HG03558 (cell line): ENCODE data around the gene ZNF24.

Experiments used
- ATAC-seq: cut with Tn5 transposase; IDR thresholded peaks from one replicate; pipeline ENCODE4 v1.9.1; 2021; ENCODE audit warnings: moderate number of reproducible peaks; ENCODE audit not compliant: unreplicated experiment; ENCODE audit errors: extremely low read depth

The ZNF24 gene

DNA sequence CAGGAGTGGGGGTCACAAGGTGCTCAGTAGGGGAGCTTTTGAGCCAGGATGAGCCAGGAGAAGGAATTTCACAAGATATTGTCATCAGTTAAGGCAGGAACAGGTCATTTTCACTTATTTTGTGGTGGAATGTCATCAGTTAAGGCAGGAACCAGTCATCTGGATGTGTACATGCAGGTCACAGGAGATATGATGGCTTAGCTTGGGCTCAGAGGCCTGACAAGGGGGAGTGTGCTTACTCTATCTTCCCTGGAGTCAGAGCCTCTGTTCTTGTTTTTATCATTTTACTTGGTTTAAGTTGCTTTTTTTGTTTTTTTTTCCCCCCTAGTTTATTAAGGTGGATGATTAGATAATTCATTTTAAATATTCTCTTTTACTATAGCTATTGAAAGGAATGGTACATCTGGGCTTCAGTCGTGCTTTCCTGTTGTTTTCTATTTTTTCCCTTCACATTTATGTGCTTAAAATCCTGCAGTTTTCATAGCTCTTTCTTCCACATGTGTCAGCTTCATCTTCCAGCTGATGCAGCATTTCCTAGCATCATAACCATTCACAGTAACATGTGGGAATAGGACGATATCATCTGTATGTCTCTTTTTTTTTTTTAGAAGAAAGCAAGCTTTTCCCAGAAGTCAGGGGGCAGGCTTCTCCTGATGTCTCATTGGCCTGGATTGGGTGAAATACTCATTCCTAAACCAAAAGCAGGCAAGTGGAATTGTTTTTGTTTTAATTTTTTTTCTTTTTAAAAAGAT lies 17.5 kb upstream of the ZNF24 start:
- no peak for ATAC-seq

DNA sequence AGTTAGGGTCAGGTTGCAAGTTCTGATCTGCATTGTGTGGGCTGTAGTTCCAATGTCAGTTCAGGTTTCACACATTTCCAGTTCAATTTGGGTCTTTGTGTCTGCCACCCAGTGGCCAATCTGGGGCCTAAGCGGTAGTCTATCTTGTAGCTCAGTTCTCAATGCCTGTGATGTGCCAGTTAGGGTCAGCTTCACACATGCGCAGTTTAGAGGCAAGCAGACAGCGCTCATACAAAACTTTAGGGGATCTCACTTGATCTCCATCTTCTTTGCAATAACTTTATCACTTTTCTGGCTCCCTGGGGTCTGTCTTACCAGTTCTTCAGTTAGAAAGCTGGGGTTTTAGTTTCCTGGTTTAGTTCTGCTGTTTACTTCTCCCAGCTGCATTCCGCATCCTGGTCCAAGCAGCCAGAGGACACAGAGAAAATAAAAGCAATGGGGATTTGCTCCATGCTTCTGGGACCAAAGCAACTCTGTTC lies 11.0 kb upstream of the ZNF24 start:
- ATAC-seq, result peak; percentile 98

DNA sequence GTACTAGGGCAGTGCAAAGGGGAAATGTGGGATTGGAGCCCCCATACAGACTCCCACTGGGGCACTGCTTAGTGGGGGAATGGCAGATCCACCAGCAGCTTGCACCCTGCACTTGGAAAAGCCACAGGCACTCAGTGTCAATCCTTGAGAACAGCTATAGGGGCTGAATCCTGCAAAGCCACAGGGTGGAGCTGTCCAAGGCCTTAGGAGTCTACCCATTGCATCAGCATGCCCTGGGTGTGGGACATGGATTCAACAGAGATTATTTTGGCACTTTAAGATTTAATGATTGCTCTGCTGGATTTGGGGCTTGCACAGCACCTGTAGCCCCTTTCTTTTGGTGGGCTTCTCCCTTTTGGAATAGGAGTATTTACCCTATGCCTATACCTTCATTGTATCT lies 8.6 kb upstream of the ZNF24 start:
- ATAC-seq, result no peak

DNA sequence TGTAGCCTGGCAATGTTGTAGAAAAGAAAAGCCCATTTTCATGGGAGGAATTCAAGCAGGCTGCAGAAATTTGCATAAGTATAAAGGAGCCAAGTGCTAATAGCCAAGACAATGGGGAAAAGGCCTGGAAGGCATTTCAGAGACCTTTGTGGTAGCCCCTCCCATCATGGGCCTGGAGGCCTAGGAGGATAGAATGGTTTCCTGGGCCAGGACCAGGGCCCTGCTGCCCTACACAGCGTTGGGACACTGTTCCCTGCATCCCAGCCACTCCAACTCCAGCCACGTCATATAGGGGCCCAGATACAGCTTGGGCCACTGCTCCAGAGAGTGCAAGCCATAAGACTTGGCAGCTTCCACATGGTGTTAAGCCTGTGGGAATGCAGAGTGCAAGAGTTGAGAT lies 8.1 kb upstream of the ZNF24 start:
- no peak for ATAC-seq

DNA sequence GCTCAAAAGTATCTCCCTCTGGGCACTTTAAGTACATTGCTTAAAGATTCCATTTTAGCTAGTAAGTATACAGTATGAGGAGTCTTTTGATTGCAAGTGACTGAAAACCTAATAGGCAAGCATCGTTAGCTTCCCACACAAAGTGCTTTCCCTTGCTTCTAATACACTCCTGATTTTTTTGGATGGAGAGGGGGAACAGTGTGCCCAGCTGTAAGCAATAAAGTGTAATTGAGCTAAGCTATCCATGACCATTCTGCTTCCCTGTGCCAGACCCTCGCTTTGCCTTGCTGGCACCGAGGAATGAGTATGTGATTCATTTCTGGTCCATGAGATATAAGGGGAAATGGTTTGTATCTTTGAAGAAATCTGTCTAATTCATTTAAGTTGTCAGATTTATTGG lies 3.8 kb upstream of the ZNF24 start:
- no peak for ATAC-seq

DNA sequence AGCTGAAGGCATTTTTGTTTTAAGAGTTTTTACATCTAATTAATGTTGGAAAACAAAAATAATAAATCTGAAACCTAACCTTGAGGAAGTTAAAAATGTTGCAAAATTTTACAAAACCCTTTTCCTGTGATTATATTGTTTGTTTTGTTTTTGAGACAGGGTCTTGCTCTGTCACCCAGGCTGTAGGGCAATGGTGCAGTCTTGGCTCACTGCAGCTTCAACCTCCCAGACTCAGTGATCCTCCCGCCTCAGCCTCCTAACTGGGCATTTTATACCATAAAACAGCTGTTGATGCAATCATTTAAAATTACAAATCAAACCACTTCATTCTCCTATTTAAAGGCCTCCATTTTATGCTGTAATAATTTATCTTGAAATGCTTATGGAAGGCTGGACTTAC lies 1.7 kb upstream of the ZNF24 start:
- ATAC-seq, result no peak

DNA sequence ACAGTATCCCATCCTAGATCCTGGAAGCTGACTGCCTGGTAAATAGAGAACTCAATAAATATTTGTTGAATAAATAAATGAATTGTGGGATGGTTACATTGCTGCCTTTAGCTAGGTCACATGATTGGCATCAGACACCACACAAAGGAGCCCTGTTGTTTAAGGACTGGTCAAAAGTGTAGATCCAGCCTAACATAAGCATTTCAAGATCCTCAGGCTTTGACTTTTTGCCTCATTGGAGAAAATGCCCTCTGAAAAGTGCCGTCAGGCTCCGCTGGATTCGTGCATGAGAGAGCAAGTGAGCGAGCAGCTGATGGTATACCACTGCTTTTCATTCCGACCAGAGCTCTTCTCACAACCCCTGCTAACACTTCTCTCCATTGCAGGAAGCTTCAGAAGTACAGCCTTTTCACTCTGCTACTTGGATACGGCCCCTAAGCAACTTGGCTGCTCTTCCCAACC lies 1.3 kb upstream of the ZNF24 start:
- no peak for ATAC-seq

DNA sequence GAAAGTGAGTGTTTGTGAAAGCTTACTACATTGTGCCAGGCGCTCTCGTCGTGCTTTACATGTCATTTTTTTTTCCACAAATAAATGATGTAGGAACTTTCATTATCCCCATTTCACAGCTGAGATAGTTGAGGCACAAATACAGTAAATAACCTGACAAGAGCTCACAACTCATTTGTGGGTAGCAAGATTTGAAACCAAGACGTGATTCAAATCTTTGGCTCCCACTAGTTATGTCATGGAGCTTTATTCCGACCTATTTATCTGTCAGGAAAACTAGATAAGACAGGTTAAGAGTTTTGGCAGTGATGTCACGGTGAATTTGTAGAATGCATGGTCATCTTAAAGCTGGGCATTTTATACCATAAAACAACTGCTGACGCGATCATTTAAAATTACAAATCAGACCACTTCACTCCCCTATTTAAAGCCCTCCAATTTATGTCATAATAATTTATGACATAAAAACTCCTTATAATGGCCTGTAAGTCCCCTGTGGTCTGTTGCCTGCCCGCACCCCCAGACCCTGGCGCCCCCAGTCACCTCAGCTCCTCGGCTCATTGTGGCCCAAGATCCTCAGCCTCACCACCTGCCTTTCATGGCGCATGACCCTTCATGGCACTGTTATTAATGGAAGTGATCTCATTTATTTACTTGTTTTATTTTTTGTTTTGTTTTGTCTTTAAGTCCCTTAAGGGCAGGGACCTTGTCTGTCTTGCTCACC lies 678 bp upstream of the ZNF24 start:
- no peak for ATAC-seq

DNA sequence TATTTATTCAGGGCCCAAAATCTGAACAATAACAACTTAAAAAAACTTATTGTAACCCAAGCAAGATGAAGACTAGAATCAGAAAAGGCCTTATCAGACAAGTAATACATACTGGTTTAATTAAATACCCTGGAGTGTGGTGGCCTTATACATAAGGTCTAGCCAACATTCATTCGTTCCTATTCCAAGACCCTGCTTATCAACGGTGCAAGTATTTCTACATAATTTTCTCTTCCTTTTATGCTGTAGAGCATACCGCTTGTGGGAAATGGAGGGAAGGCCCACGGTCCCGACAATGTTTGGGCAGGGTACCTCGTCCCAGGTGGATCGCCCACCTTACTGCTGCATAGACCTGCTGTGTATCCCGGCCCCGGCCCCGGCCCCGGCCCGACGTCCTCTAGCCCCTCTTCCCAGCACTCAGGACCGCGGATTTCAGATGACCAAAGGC lies 708 bp downstream of the ZNF24 start:
- no peak for ATAC-seq

DNA sequence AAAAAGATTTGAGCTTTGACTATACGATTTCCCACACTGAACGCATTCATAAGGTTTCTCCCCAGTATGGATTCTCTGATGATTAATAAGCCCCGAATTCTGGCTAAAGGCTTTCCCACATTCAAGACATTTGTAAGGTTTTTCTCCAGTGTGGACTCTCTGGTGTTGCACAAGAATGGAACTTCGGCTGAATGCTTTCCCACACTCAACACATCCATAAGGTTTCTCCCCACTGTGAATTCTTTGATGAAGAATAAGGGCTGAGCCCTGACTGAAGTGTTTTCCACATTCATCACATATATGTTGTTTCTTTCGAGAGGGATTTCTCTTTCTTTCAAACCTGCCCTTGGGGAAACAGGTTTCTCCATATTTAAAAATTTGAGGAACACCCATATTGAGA lies 6.9 kb downstream of the ZNF24 start:
- no peak for ATAC-seq

DNA sequence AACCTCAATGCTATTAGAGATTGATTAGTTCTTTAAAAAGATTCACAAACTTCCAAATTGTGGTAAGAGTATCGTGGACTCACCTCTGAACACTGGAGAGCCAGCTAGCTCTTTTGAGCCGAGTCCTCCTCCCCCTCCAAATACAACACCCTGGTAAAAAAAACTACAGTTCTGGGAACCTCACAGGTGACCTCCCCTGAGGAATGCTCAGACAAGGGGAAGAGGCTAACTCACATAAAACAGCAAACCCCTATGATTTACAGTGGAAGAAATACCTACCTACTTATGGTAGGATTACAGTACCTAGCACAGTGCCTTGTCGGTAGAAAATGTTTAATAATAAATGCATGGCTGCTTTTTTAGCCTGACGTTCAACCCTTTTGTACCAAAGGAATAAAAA lies 8.4 kb downstream of the ZNF24 start:
- no peak for ATAC-seq

DNA sequence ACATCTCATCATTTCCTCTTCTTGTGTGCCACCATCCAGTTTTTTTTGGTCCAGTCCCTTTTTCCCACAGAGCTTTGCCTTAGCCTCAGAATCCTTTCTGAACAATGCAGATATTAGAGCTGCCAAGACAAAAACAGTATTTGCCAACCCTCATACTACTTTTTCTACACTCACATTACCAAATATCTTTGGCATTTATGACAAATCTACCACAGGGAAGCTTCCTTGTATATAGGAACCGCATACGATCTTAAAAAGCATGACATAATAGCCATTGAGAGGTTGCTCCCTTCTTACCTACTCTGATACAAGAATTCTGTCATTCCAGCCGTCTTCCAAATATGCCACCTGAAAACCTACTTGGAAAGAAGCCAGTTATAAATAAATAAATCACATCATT lies 9.4 kb downstream of the ZNF24 start:
- no peak for ATAC-seq

DNA sequence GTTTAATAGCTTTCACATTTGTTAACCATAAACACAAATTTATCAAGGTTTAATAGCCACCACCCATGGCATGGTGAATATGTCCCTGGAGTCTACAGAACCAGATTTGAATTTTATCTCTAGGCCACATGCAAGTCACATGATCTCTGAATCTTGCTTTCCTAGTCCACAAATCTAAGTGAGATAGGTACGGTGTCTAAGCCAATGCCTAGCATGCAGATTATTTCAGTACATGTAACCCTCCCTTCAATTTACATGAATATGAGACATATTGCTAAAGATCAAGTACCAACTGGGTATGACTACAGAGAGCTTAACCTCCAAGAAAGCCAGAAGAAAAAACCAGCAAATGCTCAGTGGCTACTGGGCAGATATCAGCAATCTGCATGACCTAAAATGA lies 10.0 kb downstream of the ZNF24 start:
- ATAC-seq, result no peak

DNA sequence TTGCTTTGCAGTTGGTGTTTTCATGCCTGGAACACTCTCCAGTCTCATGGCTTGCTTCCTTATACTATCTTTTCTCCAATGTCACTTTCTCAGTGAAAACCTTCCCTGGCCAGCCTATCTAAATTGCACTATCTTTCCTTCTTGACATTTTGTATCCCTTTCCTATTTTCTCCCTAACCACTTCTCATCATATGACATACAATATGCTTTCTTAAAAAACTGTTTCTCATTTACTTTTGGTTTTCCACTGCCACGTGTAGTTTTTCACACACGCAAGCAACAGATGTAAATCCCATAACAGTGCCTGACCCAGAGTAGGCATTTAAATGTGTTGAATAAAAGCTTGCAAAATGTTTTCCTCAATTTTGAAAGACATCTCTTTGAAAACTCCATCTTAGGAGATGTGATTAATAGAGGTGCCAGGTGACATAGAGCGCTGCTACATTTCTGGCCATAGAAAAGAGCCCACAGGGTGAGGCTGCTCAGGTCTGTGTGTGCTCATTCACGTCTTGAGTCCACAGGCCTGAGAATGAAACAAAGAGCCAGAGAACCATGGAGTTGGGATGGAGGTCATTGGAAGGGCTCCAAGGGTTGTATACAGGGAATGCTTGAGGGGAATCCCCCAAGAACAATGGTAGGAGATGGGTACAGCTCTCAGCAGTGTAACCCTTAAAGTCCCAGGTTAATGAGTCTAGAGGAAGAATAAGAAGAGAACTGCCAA lies 12.7 kb downstream of the ZNF24 start:
- no peak for ATAC-seq

DNA sequence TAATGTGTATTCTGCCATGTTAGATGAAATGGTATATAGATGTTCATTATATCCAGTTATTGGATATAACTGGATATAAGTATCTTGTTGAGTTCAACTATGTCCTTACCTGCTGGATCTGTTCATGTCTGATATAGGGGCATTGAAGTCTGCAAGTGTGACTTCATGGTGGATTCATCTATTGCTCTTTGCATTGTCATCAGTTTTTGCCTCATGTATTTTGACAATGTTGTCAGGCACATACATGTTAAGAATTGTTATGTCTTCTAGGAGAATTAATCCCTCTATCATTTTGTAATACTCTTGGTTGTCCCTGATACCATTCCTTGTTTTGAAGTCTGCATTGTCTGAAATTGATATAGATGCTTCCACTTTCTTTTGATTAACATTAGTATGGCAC lies 15.4 kb downstream of the ZNF24 start:
- ATAC-seq, result no peak

DNA sequence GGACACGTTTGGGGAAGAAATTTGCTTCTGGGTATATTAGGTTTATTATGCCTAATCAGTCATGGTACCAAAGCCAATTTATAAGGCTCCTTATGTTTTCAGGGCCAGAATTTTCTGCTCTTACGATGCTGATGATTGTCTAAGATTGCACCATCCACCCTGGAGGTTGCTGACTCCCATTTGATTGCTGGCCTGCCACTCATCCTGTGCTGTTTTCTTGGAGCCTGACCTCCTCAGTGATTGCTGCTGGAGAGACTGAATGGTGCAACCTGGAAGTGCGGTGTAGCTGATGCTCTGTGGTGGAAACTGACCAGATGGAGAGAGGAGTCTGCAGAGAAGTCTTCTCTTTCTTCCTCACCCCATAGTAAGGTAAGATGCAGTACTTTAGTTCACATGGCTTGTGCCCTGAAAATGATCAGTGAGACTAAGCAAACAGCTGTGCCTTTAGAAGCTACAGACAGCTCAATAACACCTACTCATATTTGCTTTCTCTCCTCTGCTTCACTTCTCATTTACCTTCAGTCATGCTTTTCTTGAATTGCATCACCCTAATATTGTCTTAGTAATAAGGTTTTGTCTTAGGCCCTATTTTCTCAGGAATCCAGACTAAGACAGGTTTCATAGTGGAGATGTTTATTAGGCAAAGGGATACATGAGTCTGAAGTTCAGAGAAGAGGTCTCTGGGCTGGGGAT lies 17.4 kb downstream of the ZNF24 start:
- ATAC-seq, result no peak

DNA sequence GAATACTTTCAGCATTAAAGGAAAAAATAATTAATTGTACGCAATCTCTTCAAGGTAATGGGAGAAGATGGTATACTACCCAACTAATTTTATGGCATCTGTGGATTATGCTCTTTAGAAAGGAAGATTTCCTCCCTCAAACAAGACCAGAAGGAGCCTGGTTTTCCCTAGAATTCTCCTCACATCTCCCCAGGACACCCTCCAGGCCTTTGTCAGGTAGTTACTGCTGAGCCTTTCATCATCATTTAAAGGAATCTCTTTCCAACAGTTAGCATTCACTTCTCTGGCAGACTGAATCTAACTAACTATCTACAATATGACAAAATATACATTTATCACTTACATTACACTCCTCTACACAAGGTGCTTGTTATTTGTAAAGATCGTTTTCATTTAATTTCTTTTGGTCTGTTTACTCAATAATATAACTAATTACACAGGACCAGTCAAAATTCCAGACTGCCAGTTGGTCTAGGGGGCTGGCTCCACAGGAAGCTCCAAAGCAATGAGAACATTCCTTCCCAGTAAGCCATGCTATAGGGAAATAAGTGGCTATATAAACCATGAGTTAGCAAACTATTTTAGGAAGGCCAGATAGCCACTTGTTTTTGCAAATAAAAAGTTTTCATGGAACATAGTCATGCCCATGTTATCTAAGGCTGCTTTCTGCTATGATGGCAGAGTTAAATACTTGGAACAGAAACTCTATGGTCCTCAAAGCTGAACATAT lies 19.1 kb downstream of the ZNF24 start:
- no peak for ATAC-seq

DNA sequence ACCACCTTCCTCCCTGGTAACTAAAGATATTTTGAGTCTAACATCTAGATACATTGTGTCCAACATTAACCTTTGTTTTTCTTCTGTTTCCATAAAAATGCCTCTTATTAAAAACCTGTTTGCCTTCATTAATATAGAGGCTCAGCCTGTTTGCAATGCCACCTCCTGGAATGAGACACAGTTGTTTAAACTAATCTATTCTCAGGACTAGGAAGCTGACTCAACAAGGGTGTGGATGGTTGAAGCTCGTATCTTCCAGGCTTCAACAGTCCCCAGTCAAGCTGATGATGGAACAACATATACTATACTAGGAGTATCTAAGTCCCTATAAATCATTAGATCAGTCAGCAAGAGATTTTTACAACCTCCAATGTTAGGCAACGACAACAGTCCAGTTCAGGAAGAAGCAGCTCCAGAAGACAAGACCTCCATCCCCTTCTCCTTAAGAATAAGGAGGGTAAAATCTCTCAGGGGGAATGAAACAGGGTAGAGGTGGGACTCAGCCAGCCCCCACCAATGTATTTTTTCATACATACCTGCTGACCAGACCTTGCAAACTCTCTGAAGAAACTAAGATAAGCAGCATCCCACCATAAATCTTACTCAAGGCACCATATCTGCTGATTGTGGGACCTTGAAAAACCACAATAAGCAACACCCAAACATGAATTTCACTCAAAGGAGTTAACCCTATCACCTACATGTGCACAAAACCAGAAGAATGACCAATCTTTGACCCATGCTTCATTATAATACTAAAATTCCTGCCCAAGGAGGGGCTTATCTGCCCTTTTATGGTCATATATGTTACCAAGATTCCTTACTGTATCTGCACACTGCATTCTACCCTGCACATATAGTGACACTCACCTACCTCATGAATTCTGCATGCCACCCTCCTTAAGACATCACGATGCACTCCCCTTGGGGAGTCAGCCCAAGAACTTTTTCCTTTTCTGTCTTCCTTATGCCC lies 21.4 kb downstream of the ZNF24 start:
- ATAC-seq, result no peak

DNA sequence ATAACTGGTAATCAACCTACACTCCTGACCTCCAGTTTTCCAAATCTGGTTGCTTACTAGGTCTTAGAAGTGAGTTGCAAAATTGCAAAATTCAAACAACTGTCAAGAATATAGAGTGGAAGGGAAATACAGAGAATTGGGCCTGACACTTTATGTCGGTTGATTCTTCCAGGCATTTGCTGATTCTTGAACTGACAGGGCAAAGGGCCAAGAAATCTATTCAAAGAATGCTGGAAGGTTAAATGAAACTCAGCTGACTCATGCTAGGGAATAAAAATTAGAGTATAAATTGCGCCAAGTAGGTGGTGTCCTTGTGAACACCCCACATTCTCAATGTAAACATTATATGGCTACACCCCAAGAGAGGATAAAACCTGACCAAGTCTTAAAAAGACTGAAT lies 32.7 kb downstream of the ZNF24 start:
- no peak for ATAC-seq
